Activated CD8-positive, alpha-beta memory T cell treated with anti-CD3 and anti-CD28 coated beads, Interleukin-2, amount 10 ng/mL, durations not matched to agents 7 days and 5 days (primary cell): ENCODE results near the gene IL19. TPM values are rescaled to one million over a fixed set of nuclear protein-coding genes. Genes with fewer than 3 reads are reported as not detected.

Source experiments
- ATAC-seq: fragments of 150-1000 bp; cut with Tn5 transposase; one replicate; pipeline ENCODE4 v1.10.0; 2021; ENCODE audit warnings: moderate library complexity
- CTCF ChIA-PET: fragments of 350-600 bp; sonication (Branson Sonifier 250); formaldehyde crosslinking; loops from one replicate; lab custom pipeline; 2021; ENCODE audit warnings: antibody characterized with exemption; lab: Charles Lee
- DNase-seq: peaks from one replicate; pipeline ENCODE4 v3.0.0-alpha.2; 2020
- H3K27ac Mint-ChIP-seq: one replicate; pipeline ENCODE4 v1.8.0; 2021; ENCODE audit warnings: mild to moderate bottlenecking, mixed read lengths
- H3K27me3 Mint-ChIP-seq: one replicate; pipeline ENCODE4 v1.8.0; 2021; ENCODE audit warnings: mixed read lengths
- H3K36me3 Mint-ChIP-seq: one replicate; pipeline ENCODE4 v1.8.0; 2021; ENCODE audit warnings: mild to moderate bottlenecking, mixed read lengths
- H3K4me1 Mint-ChIP-seq: one replicate; pipeline ENCODE4 v1.8.0; 2021; ENCODE audit warnings: mixed read lengths
- H3K4me3 Mint-ChIP-seq: one replicate; pipeline ENCODE4 v1.8.0; 2021; ENCODE audit warnings: mild to moderate bottlenecking, moderate library complexity, mixed read lengths
- H3K9me3 Mint-ChIP-seq: one replicate; pipeline ENCODE4 v1.8.0; 2022; ENCODE audit warnings: low read depth, mixed read lengths
- total RNA-seq, 2 experiments: library from RNA; stranded (reverse); gene quantifications; one replicate each; pipeline ENCODE4 v1.2.3, GENCODE V29; 2021

The IL19 gene
- total RNA-seq, 2 experiments from 2014 or later = not detected

DNA sequence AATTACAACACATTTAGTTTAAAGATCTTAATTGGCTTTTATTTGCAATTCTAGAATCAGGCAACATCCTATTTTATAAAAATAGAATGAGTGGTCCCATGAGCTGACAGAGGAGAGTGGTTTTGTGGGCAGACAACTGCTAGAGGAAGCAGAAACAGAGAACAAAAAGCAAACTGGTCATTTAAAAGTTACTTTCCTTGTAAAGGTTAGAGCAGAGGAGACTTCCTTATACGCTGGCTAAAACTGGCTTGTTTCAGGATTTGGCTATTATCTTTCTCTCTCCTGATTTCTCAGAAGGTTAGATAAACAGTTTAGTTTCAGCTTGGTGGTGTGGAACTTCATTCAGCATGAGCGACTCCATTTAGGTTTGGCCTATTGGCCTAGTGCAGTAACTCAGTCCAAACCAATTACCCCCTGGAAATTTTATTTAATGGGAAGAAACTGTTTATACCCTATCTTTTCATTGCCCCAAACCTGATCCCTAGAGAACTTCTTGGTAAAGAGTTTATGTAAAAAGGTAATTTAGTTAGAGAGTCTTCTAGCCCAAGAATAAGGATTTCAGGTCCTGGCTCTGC, 62.6 kb downstream of the IL19 start:
- Mint-ChIP-seq H3K4me3 (no peak overlapping the region), H3K9me3 (no peaks in the 10 kb centered on the region), H3K27ac (peak overlapping the region; percentile 4), H3K4me1 (peaks cover 52% of the 10 kb centered on the region), H3K36me3 (no peaks in the 10 kb centered on the region), H3K27me3 (peaks cover 24% of the 10 kb centered on the region)
- ATAC-seq = peak; percentile 38
- CTCF ChIA-PET = interaction anchor here (0.6 to 10.6 kb wide), 10 partner anchors 14 to 149 kb away, joined by 3 to 59 read pairs (median 5); partner anchors contain the start of gene IL20
- DNase-seq = no peak

DNA sequence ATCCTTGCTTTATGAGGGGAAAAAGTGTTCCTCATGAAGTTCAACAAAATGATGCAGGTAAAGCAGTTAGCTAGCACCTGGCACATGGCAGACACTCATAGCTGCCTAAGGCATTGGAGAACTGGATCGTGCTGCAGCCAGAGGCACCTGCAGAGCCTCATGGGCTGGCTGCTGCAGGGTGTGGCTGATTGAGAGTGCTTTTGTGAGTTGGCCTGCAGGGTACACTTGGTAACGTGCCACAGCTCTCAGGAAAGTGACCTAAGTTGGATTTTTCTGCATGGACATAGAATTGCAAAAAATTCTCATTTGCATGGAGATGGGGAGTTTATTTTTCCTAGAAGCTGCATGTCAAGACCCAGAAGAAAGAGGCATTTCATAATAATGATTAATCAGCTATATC, 63.2 kb downstream of the IL19 start:
- no peaks in the 10 kb centered on the region for H3K36me3 Mint-ChIP-seq
- H3K27ac Mint-ChIP-seq = no peak overlapping the region
- H3K4me3 Mint-ChIP-seq = no peak overlapping the region
- ATAC-seq (no peak), DNase-seq (no peak)
- H3K4me1 Mint-ChIP-seq = peaks cover 47% of the 10 kb centered on the region
- CTCF ChIA-PET = interaction anchor here (1.1 to 10.6 kb wide), 5 partner anchors 24 to 107 kb away, joined by 3 to 59 read pairs (median 3); partner anchors contain the start of gene IL20
- peaks cover 29% of the 10 kb centered on the region for H3K27me3 Mint-ChIP-seq
- H3K9me3 Mint-ChIP-seq = no peaks in the 10 kb centered on the region

DNA sequence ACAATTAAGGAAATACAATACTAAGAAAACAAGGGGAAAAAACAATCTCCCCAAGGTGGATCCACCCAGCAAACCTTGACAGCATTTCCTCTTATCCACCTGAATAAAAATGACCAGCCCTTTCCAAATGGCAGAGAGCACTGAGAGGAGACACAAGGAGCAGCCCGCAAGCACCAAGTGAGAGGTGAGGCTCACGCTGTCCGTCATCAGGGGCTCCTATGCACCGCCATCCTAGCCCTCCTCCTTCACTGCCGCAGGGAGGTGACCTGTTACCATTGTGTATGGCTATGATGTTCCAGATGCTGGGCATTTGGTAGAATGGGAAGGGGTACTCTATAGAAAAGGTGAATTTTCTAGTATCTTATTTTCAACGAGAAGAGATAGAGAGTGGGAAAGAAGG, 63.6 kb downstream of the IL19 start:
- CTCF ChIA-PET = interaction anchor here (1.1 to 2.2 kb wide), 5 partner anchors 24 to 107 kb away, joined by 3 to 5 read pairs (median 3); partner anchors contain the start of gene IL20
- Mint-ChIP-seq H3K9me3 (no peaks in the 10 kb centered on the region), H3K36me3 (no peaks in the 10 kb centered on the region), H3K27ac (no peak overlapping the region), H3K27me3 (peaks cover 32% of the 10 kb centered on the region), H3K4me1 (peaks cover 42% of the 10 kb centered on the region), H3K4me3 (no peak overlapping the region)
- DNase-seq (no peak), ATAC-seq (no peak)

DNA sequence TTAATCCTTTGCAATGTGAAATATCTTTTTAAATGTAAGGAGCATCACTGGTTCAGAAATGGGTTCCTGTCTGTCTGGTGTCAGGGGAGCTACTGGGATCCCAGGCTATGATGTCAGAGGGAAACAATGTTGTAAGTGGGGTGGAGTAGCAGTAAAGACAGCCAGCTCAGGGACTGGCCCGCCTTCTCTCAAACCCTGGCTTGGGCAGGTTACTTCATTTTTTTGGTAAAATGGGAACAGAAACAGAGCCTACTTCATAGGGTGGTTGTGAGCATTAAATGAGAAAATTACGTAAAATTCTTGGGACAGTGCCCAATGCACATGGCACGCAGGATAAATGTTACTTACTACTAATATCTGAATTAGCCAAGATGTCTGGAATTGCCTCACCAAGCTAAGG, 64.1 kb downstream of the IL19 start:
- DNase-seq = no peak
- no peaks in the 10 kb centered on the region for H3K9me3 Mint-ChIP-seq
- H3K4me3 Mint-ChIP-seq = no peak overlapping the region
- peaks cover 38% of the 10 kb centered on the region for H3K4me1 Mint-ChIP-seq
- no peak overlapping the region for H3K27ac Mint-ChIP-seq
- CTCF ChIA-PET = interaction anchor here (1.1 to 1.5 kb wide), 5 partner anchors 25 to 99 kb away, joined by 3 to 7 read pairs (median 3); partner anchors contain the start of gene IL20
- H3K36me3 Mint-ChIP-seq = no peaks in the 10 kb centered on the region
- H3K27me3 Mint-ChIP-seq = peaks cover 36% of the 10 kb centered on the region
- no peak for ATAC-seq

DNA sequence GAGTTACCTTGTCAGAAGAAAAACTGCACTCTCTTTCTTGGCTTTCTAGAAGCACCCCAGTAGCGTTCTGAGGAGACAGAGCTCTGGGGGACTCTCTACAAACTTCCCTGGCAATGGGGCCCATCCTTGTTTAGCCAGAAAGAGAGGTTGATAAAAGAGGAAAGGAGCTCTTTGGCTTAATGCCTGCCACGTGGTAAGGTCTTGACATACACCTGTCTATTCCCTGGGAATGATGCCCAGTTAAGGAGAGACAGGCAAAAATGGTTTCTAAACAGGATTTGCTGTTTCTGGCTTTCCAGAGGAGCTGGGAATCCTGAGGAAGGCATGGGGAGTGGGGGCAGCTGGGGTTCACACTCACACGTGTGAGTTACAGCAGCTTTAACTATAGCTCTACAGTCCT, 64.6 kb downstream of the IL19 start:
- Mint-ChIP-seq H3K27ac (no peak overlapping the region), H3K4me3 (no peak overlapping the region), H3K27me3 (peaks cover 39% of the 10 kb centered on the region), H3K4me1 (peaks cover 33% of the 10 kb centered on the region), H3K36me3 (no peaks in the 10 kb centered on the region), H3K9me3 (no peaks in the 10 kb centered on the region)
- ATAC-seq = no peak
- no peak for DNase-seq
- CTCF ChIA-PET = interaction anchor here (0.6 to 1.5 kb wide), 7 partner anchors 25 to 147 kb away, joined by 3 to 11 read pairs (median 3); partner anchors contain the start of gene IL20

DNA sequence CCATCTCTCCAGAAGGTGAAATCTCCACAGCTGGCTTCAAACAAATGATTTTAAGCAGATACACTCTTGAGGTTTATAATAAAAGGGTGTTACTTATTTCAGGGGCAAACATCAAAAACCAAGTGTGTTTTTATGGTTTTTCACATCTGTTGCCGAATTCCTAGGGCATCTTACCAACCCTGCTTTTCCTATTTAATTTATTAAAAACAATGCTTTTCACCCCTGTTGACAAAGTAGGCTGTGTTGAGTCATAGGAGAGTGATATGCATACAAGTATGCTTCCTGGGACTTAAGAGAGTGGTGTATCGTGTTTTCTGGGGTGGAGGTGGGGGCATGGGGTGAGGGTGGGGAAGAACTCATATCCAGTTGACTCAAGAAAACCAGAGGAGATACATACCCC, 65.5 kb downstream of the IL19 start:
- Mint-ChIP-seq H3K9me3 (no peaks in the 10 kb centered on the region), H3K4me1 (peaks cover 30% of the 10 kb centered on the region), H3K27ac (no peak overlapping the region), H3K4me3 (no peak overlapping the region), H3K27me3 (peaks cover 39% of the 10 kb centered on the region), H3K36me3 (no peaks in the 10 kb centered on the region)
- ATAC-seq (no peak), DNase-seq (no peak)
- CTCF ChIA-PET = interaction anchor here (1.3 to 1.5 kb wide), 4 partner anchors 26 to 98 kb away, joined by 3 to 11 read pairs (median 5); partner anchors contain the start of gene IL20

DNA sequence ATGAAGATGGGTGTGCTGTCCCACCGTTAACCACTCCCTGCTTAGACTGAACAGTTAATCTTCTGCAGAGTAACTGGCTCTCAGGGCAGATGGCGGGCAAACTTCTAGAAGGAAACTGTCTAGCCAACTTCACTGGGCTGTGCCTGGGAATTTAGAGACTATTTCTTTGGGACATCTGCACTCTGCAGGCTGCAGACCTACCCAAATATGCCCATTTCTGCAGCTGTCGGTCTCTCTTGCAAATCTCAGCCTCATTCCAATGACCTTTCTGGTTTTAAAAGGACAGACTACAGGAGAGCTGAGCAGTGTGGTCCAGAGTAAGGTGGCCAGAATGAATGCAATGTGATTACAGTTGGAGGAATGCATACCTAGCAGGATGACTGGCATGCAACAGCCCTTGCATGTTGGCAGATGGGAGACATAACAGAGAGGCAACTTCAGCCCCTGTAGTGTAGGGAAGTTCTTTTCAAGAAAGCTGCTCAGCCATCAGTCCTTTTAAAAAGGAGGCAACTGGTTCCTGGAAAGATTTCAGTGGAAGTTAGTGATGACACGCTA, 68.5 kb downstream of the IL19 start:
- Mint-ChIP-seq H3K4me1 (peaks cover 2% of the 10 kb centered on the region), H3K4me3 (no peak overlapping the region), H3K27ac (no peak overlapping the region), H3K27me3 (peaks cover 33% of the 10 kb centered on the region), H3K36me3 (no peaks in the 10 kb centered on the region), H3K9me3 (no peaks in the 10 kb centered on the region)
- no peak for ATAC-seq
- CTCF ChIA-PET = interaction anchor here (1.9 kb wide), 1 partner anchor 30 kb away, joined by 6 read pairs; no protein-coding TSS in a partner anchor
- DNase-seq = no peak

DNA sequence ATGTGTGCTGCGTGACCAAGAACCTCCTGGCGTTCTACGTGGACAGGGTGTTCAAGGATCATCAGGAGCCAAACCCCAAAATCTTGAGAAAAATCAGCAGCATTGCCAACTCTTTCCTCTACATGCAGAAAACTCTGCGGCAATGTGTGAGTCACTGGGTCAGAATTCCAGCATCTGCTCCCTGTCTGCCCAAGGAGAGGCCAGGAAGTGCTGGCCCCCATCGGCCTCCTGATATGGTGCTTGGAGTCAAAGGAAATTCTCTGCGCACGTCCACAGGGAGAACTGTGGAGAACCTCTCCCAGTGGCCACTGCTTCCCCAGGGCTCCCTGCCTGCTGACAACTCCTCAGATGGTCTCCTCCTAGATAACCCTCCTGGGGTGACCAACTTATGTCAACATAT, 69.3 kb downstream of the IL19 start:
- Mint-ChIP-seq H3K4me1 (peaks cover 2% of the 10 kb centered on the region), H3K4me3 (no peak overlapping the region), H3K27me3 (peaks cover 27% of the 10 kb centered on the region), H3K9me3 (no peaks in the 10 kb centered on the region), H3K36me3 (no peaks in the 10 kb centered on the region), H3K27ac (no peak overlapping the region)
- ATAC-seq (no peak), DNase-seq (no peak)
- CTCF ChIA-PET = no interaction called here

DNA sequence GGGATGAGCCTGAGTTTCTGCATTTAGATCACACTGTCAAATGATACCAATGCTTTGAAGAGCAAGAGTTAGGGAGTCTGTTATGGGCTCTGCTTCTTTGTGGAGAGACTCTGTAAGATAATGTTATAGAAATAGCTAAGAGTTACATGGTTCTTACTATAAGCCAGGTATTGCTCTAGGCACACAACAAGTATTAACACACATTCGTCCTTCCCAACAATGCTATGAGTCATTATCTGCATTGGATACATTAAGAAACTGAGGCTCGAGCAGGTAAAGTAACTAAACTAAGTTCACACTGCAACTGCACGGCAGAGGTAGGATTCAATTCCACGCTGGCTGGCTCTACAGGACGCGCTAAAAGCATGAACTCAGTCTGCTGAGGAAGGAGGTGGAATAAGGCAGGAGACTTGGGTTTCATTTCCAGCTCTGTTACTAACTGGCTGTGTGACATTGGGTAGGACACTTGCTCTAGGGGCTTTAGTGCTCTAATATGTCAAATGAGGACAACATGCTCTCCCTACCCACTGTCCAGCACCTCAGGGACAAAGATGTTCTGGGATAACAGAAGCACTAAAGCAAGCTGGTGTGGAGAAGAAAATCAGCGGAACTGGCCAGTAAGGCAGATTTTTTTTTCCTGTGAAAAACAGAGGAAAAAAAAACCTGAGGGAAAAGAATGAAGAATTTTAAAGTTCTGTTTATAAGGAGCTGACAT, 71.2 kb downstream of the IL19 start:
- Mint-ChIP-seq H3K27me3 (peaks cover 27% of the 10 kb centered on the region), H3K36me3 (no peaks in the 10 kb centered on the region), H3K4me1 (peaks cover 2% of the 10 kb centered on the region), H3K4me3 (no peak overlapping the region), H3K9me3 (no peaks in the 10 kb centered on the region), H3K27ac (no peak overlapping the region)
- ATAC-seq = no peak
- CTCF ChIA-PET = interaction anchor here (1.1 to 1.3 kb wide), 2 partner anchors 10 to 33 kb away, joined by 3 to 4 read pairs; no protein-coding TSS in a partner anchor
- DNase-seq = no peak

DNA sequence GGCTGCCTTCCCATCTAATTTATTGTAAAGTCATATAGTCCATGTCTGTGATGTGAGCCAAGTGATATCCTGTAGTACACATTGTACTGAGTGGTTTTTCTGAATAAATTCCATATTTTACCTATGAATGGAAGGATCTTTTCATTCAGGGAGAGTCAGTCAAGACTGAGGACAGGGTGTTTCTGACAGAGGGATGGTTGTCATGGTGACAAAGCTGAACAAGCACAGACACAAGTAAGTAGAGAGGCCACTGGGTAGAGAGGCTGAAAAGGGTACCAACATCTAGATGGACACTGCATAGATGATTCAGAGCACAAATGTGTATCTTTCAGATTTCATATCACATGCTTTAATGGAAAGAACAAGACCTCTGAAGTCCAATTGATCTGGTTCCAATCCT, 72.3 kb downstream of the IL19 start:
- H3K36me3 Mint-ChIP-seq = no peaks in the 10 kb centered on the region
- no peak overlapping the region for H3K4me3 Mint-ChIP-seq
- no peak overlapping the region for H3K27ac Mint-ChIP-seq
- DNase-seq (no peak), ATAC-seq (no peak)
- peaks cover 18% of the 10 kb centered on the region for H3K27me3 Mint-ChIP-seq
- H3K9me3 Mint-ChIP-seq = no peaks in the 10 kb centered on the region
- CTCF ChIA-PET = interaction anchor here (0.8 to 1.3 kb wide), 3 partner anchors 9 to 34 kb away, joined by 3 to 4 read pairs (median 3); no protein-coding TSS in a partner anchor
- H3K4me1 Mint-ChIP-seq = peaks cover 2% of the 10 kb centered on the region

DNA sequence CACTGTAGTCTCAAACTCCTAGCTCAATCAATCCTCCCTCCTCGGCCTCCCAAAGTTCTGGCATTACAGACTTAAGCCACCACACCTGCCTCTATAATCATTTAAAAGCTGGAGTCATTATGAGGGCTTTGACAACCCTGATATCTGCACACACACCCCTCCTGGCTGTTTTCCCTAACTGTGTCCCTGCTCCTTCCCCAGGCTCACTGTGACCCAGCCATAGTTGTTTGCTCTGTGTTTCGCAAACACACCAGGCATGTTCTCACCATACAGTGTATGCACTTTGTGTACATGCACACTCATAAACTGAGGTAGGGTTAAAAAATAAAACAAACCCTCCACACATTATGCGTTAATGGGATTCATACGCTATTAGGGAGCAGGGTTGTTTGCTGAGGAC, 73.1 kb downstream of the IL19 start:
- H3K27me3 Mint-ChIP-seq = peaks cover 17% of the 10 kb centered on the region
- no peak for ATAC-seq
- H3K36me3 Mint-ChIP-seq = no peaks in the 10 kb centered on the region
- H3K4me3 Mint-ChIP-seq = no peak overlapping the region
- CTCF ChIA-PET = interaction anchor here (0.8 kb wide), 1 partner anchor 8 kb away, joined by 3 read pairs; no protein-coding TSS in a partner anchor
- H3K4me1 Mint-ChIP-seq = peaks cover 2% of the 10 kb centered on the region
- no peak for DNase-seq
- no peaks in the 10 kb centered on the region for H3K9me3 Mint-ChIP-seq
- H3K27ac Mint-ChIP-seq = no peak overlapping the region

DNA sequence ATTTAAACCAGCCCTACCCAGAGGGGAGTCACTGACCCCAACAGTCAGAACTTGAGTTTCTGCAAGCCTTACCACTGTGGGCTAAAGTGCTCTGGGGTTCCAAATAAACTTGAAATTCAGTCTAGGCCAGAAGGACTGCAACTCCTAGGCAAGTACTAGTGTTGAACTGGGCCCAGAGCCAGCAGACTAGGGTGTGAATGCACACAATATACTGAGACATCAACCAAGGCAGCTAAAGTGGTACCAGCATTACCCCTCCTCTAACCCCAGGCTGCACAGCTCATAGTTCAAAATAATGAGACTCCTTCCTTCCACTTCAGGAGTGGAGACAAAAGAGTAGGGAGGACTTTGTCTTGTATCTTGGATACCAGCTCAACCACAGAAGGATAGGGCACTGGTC, 75.9 kb downstream of the IL19 start:
- Mint-ChIP-seq H3K36me3 (no peaks in the 10 kb centered on the region), H3K4me1 (no peaks in the 10 kb centered on the region), H3K27me3 (peaks cover 31% of the 10 kb centered on the region), H3K27ac (no peak overlapping the region), H3K4me3 (no peak overlapping the region), H3K9me3 (no peaks in the 10 kb centered on the region)
- ATAC-seq (no peak), DNase-seq (no peak)
- CTCF ChIA-PET = no interaction called here

DNA sequence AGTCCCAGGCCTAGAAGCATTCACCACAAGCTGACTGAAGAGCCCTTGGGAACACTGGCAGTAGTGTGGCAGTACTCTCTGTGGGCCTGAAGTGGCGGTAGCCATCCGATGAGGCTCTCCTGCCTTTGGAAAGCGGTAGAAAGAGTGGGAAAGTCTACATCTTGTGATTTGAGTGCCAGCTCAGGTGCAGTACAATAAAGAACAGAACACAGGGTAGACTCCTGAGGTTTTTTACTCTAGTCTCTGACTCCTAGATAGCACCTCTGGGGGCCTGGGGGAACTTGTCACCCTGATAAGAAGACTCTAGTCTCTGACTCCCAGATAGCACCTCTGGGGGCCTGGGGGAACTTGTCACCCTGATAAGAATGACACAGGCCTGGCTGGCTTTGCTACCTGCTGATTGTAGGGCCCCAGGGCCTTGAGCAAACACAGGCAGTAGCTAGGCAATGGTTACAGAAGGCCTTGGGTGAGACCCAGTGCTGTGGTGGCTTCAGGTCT, 76.8 kb downstream of the IL19 start:
- ATAC-seq (no peak), DNase-seq (no peak)
- H3K4me3 Mint-ChIP-seq = no peak overlapping the region
- H3K27me3 Mint-ChIP-seq = peaks cover 40% of the 10 kb centered on the region
- no peaks in the 10 kb centered on the region for H3K4me1 Mint-ChIP-seq
- H3K27ac Mint-ChIP-seq = no peak overlapping the region
- CTCF ChIA-PET = interaction anchor here (1.0 to 1.3 kb wide), 3 partner anchors 38 to 86 kb away, joined by 3 read pairs; no protein-coding TSS in a partner anchor
- no peaks in the 10 kb centered on the region for H3K36me3 Mint-ChIP-seq
- no peaks in the 10 kb centered on the region for H3K9me3 Mint-ChIP-seq
